ENCODE results near the gene PLCXD3. TPM values are rescaled to one million over a fixed set of nuclear protein-coding genes. Genes with fewer than 3 reads are reported as not detected.

Gene PLCXD3
- total and polyA plus RNA-seq, 7 donors = 0.23 to 2.9 (median 1.6) TPM

- no peaks in the 10 kb centered on the region for H3K4me1 ChIP-seq
- H3K36me3 ChIP-seq = no peaks in the 10 kb centered on the region
- TF ChIP-seq POLR2AphosphoS5 (IDR thresholded peaks at IDR 0.05) (no peak), CTCF (IDR thresholded peaks at IDR 0.05) (no peak), POLR2A (IDR thresholded peaks at IDR 0.05) (no peak), EP300 (IDR thresholded peaks at IDR 0.05) (no peak)
- H3K27ac ChIP-seq = no peak overlapping the region
- peaks cover 0 to 4% (median 0%) of the 10 kb centered on the region in 4 donors for H3K9me3 ChIP-seq
- no peak overlapping the region for H3K4me3 ChIP-seq
- no peak for DNase-seq
- intact Hi-C loops (cut with DNase I) = no loop called here
- H3K27me3 ChIP-seq = no peaks in the 10 kb centered on the region
Observed at GRCh38 chr5:41542183-41542582, 31.8 kb upstream of the PLCXD3 start.

- 84 to 90% methylated on average over 2 of the region's 2 CpGs for WGBS, 2 donors
- H3K27ac ChIP-seq = no peak overlapping the region
- no peaks in the 10 kb centered on the region for H3K4me1 ChIP-seq
- TF ChIP-seq POLR2A (IDR thresholded peaks at IDR 0.05) (no peak), CTCF (IDR thresholded peaks at IDR 0.05) (no peak), POLR2AphosphoS5 (IDR thresholded peaks at IDR 0.05) (no peak), EP300 (IDR thresholded peaks at IDR 0.05) (no peak)
- H3K36me3 ChIP-seq = no peaks in the 10 kb centered on the region
- intact Hi-C loops (cut with DNase I) = no loop called here
- peaks cover 0 to 4% (median 0%) of the 10 kb centered on the region in 4 donors for H3K9me3 ChIP-seq
- H3K4me3 ChIP-seq = no peak overlapping the region
- H3K27me3 ChIP-seq = no peaks in the 10 kb centered on the region
- DNase-seq = no peak
Observed at GRCh38 chr5:41539454-41539853, 29.1 kb upstream of the PLCXD3 start.

- no peak overlapping the region for H3K27ac ChIP-seq
- DNase-seq = no peak
- no peaks in the 10 kb centered on the region for H3K27me3 ChIP-seq
- H3K9me3 ChIP-seq = peaks cover 0 to 4% (median 0%) of the 10 kb centered on the region in 4 donors
- intact Hi-C loops (cut with DNase I) = no loop called here
- TF ChIP-seq CTCF (IDR thresholded peaks at IDR 0.05) (no peak), POLR2AphosphoS5 (IDR thresholded peaks at IDR 0.05) (no peak), POLR2A (IDR thresholded peaks at IDR 0.05) (no peak), EP300 (IDR thresholded peaks at IDR 0.05) (no peak)
- no peaks in the 10 kb centered on the region for H3K36me3 ChIP-seq
- H3K4me3 ChIP-seq = no peak overlapping the region
- 92 to 95% methylated on average over 4 of the region's 4 CpGs for WGBS, 2 donors
- no peaks in the 10 kb centered on the region for H3K4me1 ChIP-seq
Observed at GRCh38 chr5:41537581-41537980, 27.2 kb upstream of the PLCXD3 start.

GRCh38 chr5:41532485-41532884 is 22.1 kb upstream of the PLCXD3 start:
- no peaks in the 10 kb centered on the region for H3K27me3 ChIP-seq
- DNase-seq = no peak
- H3K4me3 ChIP-seq = no peak overlapping the region
- H3K36me3 ChIP-seq = no peaks in the 10 kb centered on the region
- H3K27ac ChIP-seq = no peak overlapping the region
- peaks cover 0 to 1% (median 0%) of the 10 kb centered on the region in 4 donors for H3K9me3 ChIP-seq
- no peak for TF ChIP-seq EP300 (IDR thresholded peaks at IDR 0.05)
- no peak for TF ChIP-seq CTCF (IDR thresholded peaks at IDR 0.05)
- no peak for TF ChIP-seq POLR2AphosphoS5 (IDR thresholded peaks at IDR 0.05)
- no peak for TF ChIP-seq POLR2A (IDR thresholded peaks at IDR 0.05)
- 83 to 85% methylated on average over 1 of the region's 1 CpG for WGBS, 2 donors
- intact Hi-C loops (cut with DNase I) = no loop called here
- no peaks in the 10 kb centered on the region for H3K4me1 ChIP-seq

GRCh38 chr5:41527201-41527779 is 16.9 kb upstream of the PLCXD3 start:
- TF ChIP-seq POLR2AphosphoS5 (IDR thresholded peaks at IDR 0.05) (no peak), EP300 (IDR thresholded peaks at IDR 0.05) (no peak), POLR2A (IDR thresholded peaks at IDR 0.05) (no peak), CTCF (IDR thresholded peaks at IDR 0.05) (no peak)
- DNase-seq = no peak
- Histone ChIP-seq H3K36me3 (no peaks in the 10 kb centered on the region), H3K4me1 (no peaks in the 10 kb centered on the region), H3K9me3 (peaks cover 0 to 1% (median 0%) of the 10 kb centered on the region in 4 donors), H3K4me3 (no peak overlapping the region), H3K27me3 (no peaks in the 10 kb centered on the region), H3K27ac (no peak overlapping the region)
- WGBS, 2 donors = 42 to 59% methylated on average over 5 of the region's 5 CpGs
- intact Hi-C loops (cut with DNase I) = no loop called here
